H1 (cell line): ENCODE data around the gene CCDC137. TPM values are rescaled to one million over a fixed set of nuclear protein-coding genes. Genes with fewer than 3 reads are reported as not detected.

Source experiments
- CTCF ChIA-PET: fragments of 300-600 bp; sonication (Branson Sonifier 250); formaldehyde crosslinking; loops from one replicate; lab custom pipeline; 2021; ENCODE audit not compliant: partially characterized antibody; lab: Charles Lee
- POLR2A ChIA-PET: fragments of 300-600 bp; sonication (Branson Sonifier 250); formaldehyde crosslinking; loops from one replicate; lab custom pipeline; 2021; ENCODE audit warnings: inconsistent platforms; ENCODE audit not compliant: partially characterized antibody; lab: Charles Lee
- DNase-seq, 2 experiments: peaks; one replicate each; pipeline versions ENCODE4 v3.0.0 to v3.0.0-alpha.2; 2010 to 2022; ENCODE audit warnings: low spot score in 2 of 2, low read depth in 1 of 2, mixed read lengths in 1 of 2
- FAIRE-seq: peaks from 2 replicates; lab custom pipeline; 2011; peaks lifted over from hg19 to GRCh38; lab: Jason Lieb, UNC
- H2AFZ ChIP-seq: 2 replicates; pipeline ENCODE4 v1.8.1; 2012; ENCODE audit warnings: low read length, inconsistent platforms
- H2AK5ac ChIP-seq: 2 replicates; pipeline ENCODE4 v1.6.1; 2013; ENCODE audit warnings: low read depth, low read length
- H2BK120ac ChIP-seq: replicated peaks from 2 replicates; pipeline ENCODE3; 2013; ENCODE audit warnings: low read depth, low read length, inconsistent platforms
- H2BK12ac ChIP-seq: 2 replicates; pipeline ENCODE4 v1.6.1; 2013; ENCODE audit warnings: low read depth, low read length
- H2BK15ac ChIP-seq: 2 replicates; pipeline ENCODE4 v1.6.1; 2013; ENCODE audit warnings: low read length
- H2BK20ac ChIP-seq: 2 replicates; pipeline ENCODE4 v1.6.1; 2013; ENCODE audit warnings: low read length
- H2BK5ac ChIP-seq: 2 replicates; pipeline ENCODE4 v1.6.1; 2013; ENCODE audit warnings: low read depth, low read length
- H3K14ac ChIP-seq: 2 replicates; pipeline ENCODE4 v1.6.1; 2013; ENCODE audit warnings: inconsistent platforms; ENCODE audit not compliant: insufficient read length
- H3K18ac ChIP-seq: 2 replicates; pipeline ENCODE4 v1.6.1; 2013; ENCODE audit warnings: low read length; ENCODE audit errors: extremely low read depth
- H3K23ac ChIP-seq: 2 replicates; pipeline ENCODE4 v1.6.1; 2013; ENCODE audit warnings: inconsistent platforms; ENCODE audit not compliant: insufficient read length
- H3K23me2 ChIP-seq: 2 replicates; pipeline ENCODE4 v1.6.1; 2013; ENCODE audit warnings: low read depth, low read length
- H3K27ac ChIP-seq: 2 replicates; pipeline ENCODE4 v1.6.1; 2011; ENCODE audit warnings: low read depth, low read length, inconsistent platforms
- H3K27me3 ChIP-seq, 4 experiments: replicated peaks in 1 of 4; 1 replicate in 1 of 4; 2 replicates in 3 of 4; pipeline versions ENCODE4 v1.6.1 to v1.8.1; 2011 to 2013; ENCODE audit warnings: low read length in 3 of 4, mild to moderate bottlenecking in 3 of 4, inconsistent platforms in 2 of 4, mixed read lengths in 2 of 4, moderate library complexity in 1 of 4; ENCODE audit not compliant: control insufficient read depth in 3 of 4, insufficient read depth in 3 of 4; ENCODE audit errors: extremely low read depth in 1 of 4
- H3K36me3 ChIP-seq, 4 experiments: 2 replicates each; pipeline versions ENCODE4 v1.6.1 to v1.8.1; 2011 to 2013; ENCODE audit warnings: mild to moderate bottlenecking in 4 of 4, low read length in 3 of 4, moderate library complexity in 2 of 4, control low read depth in 1 of 4, inconsistent platforms in 1 of 4; ENCODE audit not compliant: insufficient read depth in 4 of 4, control insufficient read depth in 2 of 4
- H3K4ac ChIP-seq: replicated peaks from 2 replicates; pipeline ENCODE3; 2013; ENCODE audit warnings: low read length, low read depth, mixed read lengths, inconsistent platforms; ENCODE audit not compliant: insufficient read length
- H3K4me1 ChIP-seq, 4 experiments: replicated peaks in 1 of 4; 1 replicate in 1 of 4; 2 replicates in 3 of 4; pipeline versions ENCODE4 v1.6.1 to v1.8.1; 2011 to 2013; ENCODE audit warnings: low read length in 3 of 4, inconsistent platforms in 2 of 4, mixed read lengths in 1 of 4; ENCODE audit not compliant: insufficient read depth in 4 of 4, control insufficient read depth in 3 of 4
- H3K4me2 ChIP-seq, 2 experiments: 2 replicates each; pipeline versions ENCODE4 v1.6.1 to v1.8.1; 2011 to 2013; ENCODE audit warnings: low read depth in 2 of 2, low read length in 2 of 2, control low read depth in 1 of 2, inconsistent platforms in 1 of 2, mild to moderate bottlenecking in 1 of 2; ENCODE audit not compliant: insufficient read depth in 1 of 2
- H3K4me3 ChIP-seq, 4 experiments: fragments of 200-600, 300-600 bp in 1 of 4; sonication (generic), shearing (Covaris generic), sonication (Bioruptor Twin) in 1 of 4; 2 replicates each; pipeline versions ENCODE4 v1.5.1 to v1.8.1; 2011 to 2016; ENCODE audit warnings: low read length in 4 of 4, low read depth in 3 of 4, control low read depth in 2 of 4, inconsistent platforms in 2 of 4, mild to moderate bottlenecking in 2 of 4, mixed read lengths in 1 of 4, moderate library complexity in 1 of 4; ENCODE audit not compliant: insufficient read depth in 2 of 4; ENCODE audit errors: extremely low read depth in 1 of 4
- H3K56ac ChIP-seq: replicated peaks from 2 replicates; pipeline ENCODE3; 2013; ENCODE audit warnings: low read depth, mild to moderate bottlenecking, mixed read lengths, low read length, inconsistent platforms; ENCODE audit not compliant: insufficient read length
- H3K79me1 ChIP-seq: 2 replicates; pipeline ENCODE4 v1.6.1; 2013; ENCODE audit warnings: low read depth, low read length, control low read depth
- H3K79me2 ChIP-seq, 2 experiments: 2 replicates each; pipeline versions ENCODE4 v1.6.1 to v1.8.1; 2012 to 2013; ENCODE audit warnings: low read length in 2 of 2, mild to moderate bottlenecking in 2 of 2, inconsistent platforms in 1 of 2; ENCODE audit not compliant: insufficient read depth in 2 of 2, control insufficient read depth in 1 of 2
- H3K9ac ChIP-seq, 4 experiments: replicated peaks in 1 of 4; 1 replicate in 1 of 4; 2 replicates in 3 of 4; pipeline versions ENCODE4 v1.6.1 to v1.8.1; 2011 to 2013; ENCODE audit warnings: low read depth in 3 of 4, low read length in 3 of 4, control low read depth in 2 of 4, mild to moderate bottlenecking in 2 of 4, moderate library complexity in 2 of 4, inconsistent platforms in 1 of 4; ENCODE audit errors: extremely low read depth in 1 of 4
- H3K9me3 ChIP-seq, 2 experiments: 2 replicates each; pipeline versions ENCODE4 v1.6.1 to v1.8.1; 2012 to 2013; ENCODE audit warnings: mild to moderate bottlenecking in 2 of 2, moderate library complexity in 2 of 2, control low read depth in 1 of 2, inconsistent platforms in 1 of 2, low read depth in 1 of 2, low read length in 1 of 2, mixed read lengths in 1 of 2; ENCODE audit not compliant: insufficient read depth in 2 of 2
- H4K20me1 ChIP-seq, 2 experiments: replicated peaks in 1 of 2; 2 replicates each; pipeline versions ENCODE3 to v1.8.1; 2011 to 2013; ENCODE audit warnings: inconsistent platforms in 2 of 2, low read length in 2 of 2, mild to moderate bottlenecking in 1 of 2; ENCODE audit not compliant: insufficient read depth in 2 of 2, control insufficient read depth in 1 of 2
- H4K5ac ChIP-seq: 2 replicates; pipeline ENCODE4 v1.6.1; 2013; ENCODE audit warnings: low read length, low read depth, mixed read lengths, inconsistent platforms; ENCODE audit not compliant: insufficient read length
- H4K8ac ChIP-seq: 2 replicates; pipeline ENCODE4 v1.8.0; 2013; ENCODE audit warnings: mild to moderate bottlenecking, moderate library complexity, low read length, inconsistent platforms; ENCODE audit not compliant: insufficient read depth; ENCODE audit errors: extremely low read depth
- H4K91ac ChIP-seq: replicated peaks from 2 replicates; pipeline ENCODE3; 2013; ENCODE audit warnings: low read length, mixed read lengths, inconsistent platforms; ENCODE audit not compliant: insufficient read length
- CEBPB ChIP-seq: IDR thresholded peaks from 2 replicates; pipeline ENCODE4 v1.6.1; 2012; ENCODE audit warnings: low read depth, low read length
- RBBP5 ChIP-seq: IDR thresholded peaks from 2 replicates; pipeline ENCODE4 v1.7.1; 2012; ENCODE audit warnings: low read depth, mild to moderate bottlenecking, inconsistent platforms, low read length, moderate library complexity, borderline replicate concordance
- SIX5 ChIP-seq: IDR thresholded peaks from 2 replicates; pipeline ENCODE4 v1.6.1; 2011; ENCODE audit warnings: mild to moderate bottlenecking, low read depth, low read length
- SP4 ChIP-seq: IDR thresholded peaks from 2 replicates; pipeline ENCODE4 v1.6.1; 2012; ENCODE audit warnings: low read length, inconsistent platforms
- WGBS, 2 experiments: shearing (Covaris generic) in 1 of 2; methylation state at CpG; one replicate each; pipeline versions ENCODE4 v1.1.6 to v1.1.7; 2013 to 2015; ENCODE audit warnings: low lambda C conversion rate in 2 of 2, mixed read lengths in 2 of 2, inconsistent platforms in 1 of 2, low coverage in 1 of 2, missing lambda C conversion rate in 1 of 2; ENCODE audit not compliant: insufficient replicate concordance in 2 of 2, insufficient coverage in 1 of 2, insufficient read length in 1 of 2; ENCODE audit errors: extremely low coverage in 1 of 2, missing lambda C conversion rate in 1 of 2; 5-methylcytosine and 5-hydroxymethylcytosine counted together
- polyA plus RNA-seq, 7 experiments: library from polyadenylated mRNA; depleted of rRNA in 3 of 7; stranded (reverse) in 5 of 7; unstranded in 2 of 7; fragments of >200 nt in 5 of 7; fragments of 200-250 nt in 2 of 7; gene quantifications; 1 replicate in 5 of 7; 2 replicates in 1 of 7; 4 replicates in 1 of 7; pipeline versions ENCODE4 v1.2.1 to v1.2.3, GENCODE V29; 2011 to 2013; ENCODE audit warnings: missing spikeins in 2 of 7, mixed read lengths in 2 of 7
- total RNA-seq: library from RNA; stranded (reverse); fragmentation: NEBNext Ultra II Directional; extraction: Animal tissue kit (Norgen Biotek cat#: 25700); gene quantifications from 2 replicates; pipeline ENCODE4 v1.2.1, GENCODE V29; 2021

CCDC137 gene
- total and polyA plus RNA-seq, 2 of the 8 experiments (the other 6 are each of a cell fraction or from before 2014, with no cell fraction given): 17.6 to 38.6 TPM

DNA sequence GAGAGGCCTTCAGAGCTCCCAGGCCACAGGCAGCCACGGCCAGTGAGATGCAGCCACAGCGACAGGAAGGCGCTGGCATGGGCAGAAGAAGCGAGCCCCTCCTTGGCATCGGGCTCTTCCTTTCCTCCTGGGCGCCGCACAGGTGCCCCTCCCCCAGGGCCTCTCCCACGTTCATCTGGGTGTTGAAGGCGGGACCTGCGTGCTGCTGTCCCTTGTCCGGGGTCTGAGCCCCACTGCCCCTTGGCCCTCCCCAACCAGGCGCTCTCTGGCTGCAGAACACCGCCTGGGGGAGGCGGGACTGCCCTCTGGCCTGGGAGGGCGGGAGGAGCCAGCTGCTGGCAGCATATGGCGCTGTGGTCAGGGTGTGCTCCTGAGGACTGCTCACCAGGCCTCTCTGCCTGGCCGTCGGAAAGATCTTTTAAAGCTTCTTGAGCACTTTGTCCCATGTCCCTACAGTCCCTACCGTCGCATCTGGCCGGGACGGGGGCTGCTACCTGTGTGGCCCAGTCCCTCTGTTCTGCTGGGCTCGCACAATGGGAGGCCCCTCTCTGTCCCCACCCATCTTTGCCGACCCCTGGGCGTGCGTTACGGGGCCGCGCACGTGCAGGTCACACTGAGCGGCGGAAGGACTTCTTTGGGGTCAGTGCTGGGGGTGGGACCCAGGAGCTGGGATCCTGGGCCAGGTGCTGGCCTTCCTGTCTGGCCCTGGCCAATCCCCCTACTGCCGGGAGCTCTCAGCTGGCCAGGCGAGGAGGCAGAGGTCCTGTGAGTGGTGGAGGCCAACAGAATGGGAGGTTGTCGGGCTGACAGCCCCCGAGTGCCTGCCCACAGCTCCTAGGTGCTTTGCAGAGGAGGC, 47.2 kb downstream of the CCDC137 start:
- no peak overlapping the region for H3K27ac ChIP-seq
- no peak overlapping the region for H2BK12ac ChIP-seq
- H3K36me3 ChIP-seq: peaks cover 0 to 9% (median 0%) of the 10 kb centered on the region in 4 experiments; a peak in 3 of 8 replicates
- no peak overlapping the region for H2BK15ac ChIP-seq
- H3K4me2 ChIP-seq: peak overlapping the region; percentile 77 to 87
- peaks cover 10% of the 10 kb centered on the region for H3K79me1 ChIP-seq
- no peak overlapping the region for H2BK20ac ChIP-seq
- DNase-seq (no peak), FAIRE-seq (no peak)
- H3K14ac ChIP-seq: no peak overlapping the region
- H3K56ac ChIP-seq: no peak overlapping the region
- H2BK5ac ChIP-seq: no peak overlapping the region; the same call in 1 of the 2 replicates
- peaks cover 3 to 10% of the 10 kb centered on the region in 2 experiments for H4K20me1 ChIP-seq
- no peak overlapping the region for H3K4ac ChIP-seq
- H3K23me2 ChIP-seq: peaks cover 20% of the 10 kb centered on the region
- peaks cover 0 to 24% (median 18%) of the 10 kb centered on the region in 4 experiments; a peak in 5 of 7 replicates for H3K4me1 ChIP-seq
- no peak for TF ChIP-seq RBBP5
- TF ChIP-seq SP4: no peak
- TF ChIP-seq SIX5: no peak
- TF ChIP-seq CEBPB: no peak
- no peak overlapping the region for H4K91ac ChIP-seq
- H3K9ac ChIP-seq: peak overlapping the region in 1 of 4 experiments; percentile 50; a peak in 2 of 7 replicates
- no peak overlapping the region; the same call in 1 of the 2 replicates for H4K8ac ChIP-seq
- H2BK120ac ChIP-seq: no peak overlapping the region
- H4K5ac ChIP-seq: no peak overlapping the region
- WGBS, 2 experiments: 89% methylated on average over 32 of the region's 36 CpGs; no CpG with 5 or more reads in 1 of the 2 experiments
- H3K4me3 ChIP-seq: peak overlapping the region; percentile 44 to 86 (median 59); a peak in 4 of 8 replicates
- H2AK5ac ChIP-seq: peak overlapping the region; percentile 82; the same call in 1 of the 2 replicates
- H3K23ac ChIP-seq: no peak overlapping the region
- H3K79me2 ChIP-seq: peaks cover 0 to 7% of the 10 kb centered on the region in 2 experiments; a peak in 1 of 4 replicates
- POLR2A ChIA-PET: interaction anchor here (0.9 to 25.9 kb wide), 7 partner anchors 5 to 174 kb away, joined by 3 to 436 read pairs (median 5); partner anchors contain the start of genes ARL16, HGS, MRPL12 and SLC25A10
- H3K9me3 ChIP-seq: no peaks in the 10 kb centered on the region
- no peak overlapping the region for H2AFZ ChIP-seq
- no peak overlapping the region for H3K18ac ChIP-seq
- CTCF ChIA-PET: interaction anchor here (0.6 to 2.2 kb wide), 8 partner anchors 11 to 156 kb away, joined by 3 to 6 read pairs (median 4); no protein-coding TSS in a partner anchor
- H3K27me3 ChIP-seq: no peaks in the 10 kb centered on the region; a peak in 2 of 7 replicates
